Measurements from ENCODE around the gene EFCAB6. TPM values are rescaled to one million over a fixed set of nuclear protein-coding genes. Genes with fewer than 3 reads are reported as not detected.

EFCAB6 gene
- total and polyA plus RNA-seq, 2 donors (not counting 3 experiments of a cell fraction or from before 2014, with no cell fraction given), result 0.07 to 0.31 TPM

DNA sequence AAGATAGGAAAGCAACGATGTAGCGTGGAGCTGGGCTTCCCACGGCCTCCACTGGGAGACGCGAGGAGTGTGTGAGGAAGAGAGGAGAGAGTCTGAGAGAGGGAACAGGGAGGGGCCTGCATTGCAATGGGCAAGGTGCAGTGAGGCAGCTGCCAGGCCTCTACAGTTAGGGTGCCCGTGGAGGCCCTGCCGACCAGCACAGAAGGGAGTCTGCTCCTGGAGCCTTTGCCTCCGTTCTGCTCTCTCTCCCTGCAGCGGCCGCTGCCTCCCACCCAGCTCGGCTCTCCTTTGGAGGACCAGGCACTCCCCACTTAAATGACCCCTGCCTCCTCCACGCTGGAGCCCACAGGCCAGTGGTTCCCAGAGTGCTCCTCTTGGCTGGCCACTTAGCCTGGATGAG, 181.7 kb downstream of the EFCAB6 start:
- dilution Hi-C loops (cut with MboI; ENCODE audit: extremely low pct_ligation_motif_present, low sequenced_read_pairs), result no loop called here
- CTCF ChIA-PET, result no interaction called here
- FAIRE-seq (no peak), DNase-seq (ENCODE audit: low read depth, low spot score) (no peak)
- intact Hi-C loops (cut with micrococcal nuclease), result no loop called here
- POLR2A ChIA-PET, result no interaction called here
- no peak overlapping the region for H3K4me2 ChIP-seq (ENCODE audit: insufficient read depth, low read length)
- TF ChIP-seq POLR2A (IDR thresholded peaks at IDR 0.05; ENCODE audit: low read depth, low read length), result no peak
- TF ChIP-seq, protein P1, sequence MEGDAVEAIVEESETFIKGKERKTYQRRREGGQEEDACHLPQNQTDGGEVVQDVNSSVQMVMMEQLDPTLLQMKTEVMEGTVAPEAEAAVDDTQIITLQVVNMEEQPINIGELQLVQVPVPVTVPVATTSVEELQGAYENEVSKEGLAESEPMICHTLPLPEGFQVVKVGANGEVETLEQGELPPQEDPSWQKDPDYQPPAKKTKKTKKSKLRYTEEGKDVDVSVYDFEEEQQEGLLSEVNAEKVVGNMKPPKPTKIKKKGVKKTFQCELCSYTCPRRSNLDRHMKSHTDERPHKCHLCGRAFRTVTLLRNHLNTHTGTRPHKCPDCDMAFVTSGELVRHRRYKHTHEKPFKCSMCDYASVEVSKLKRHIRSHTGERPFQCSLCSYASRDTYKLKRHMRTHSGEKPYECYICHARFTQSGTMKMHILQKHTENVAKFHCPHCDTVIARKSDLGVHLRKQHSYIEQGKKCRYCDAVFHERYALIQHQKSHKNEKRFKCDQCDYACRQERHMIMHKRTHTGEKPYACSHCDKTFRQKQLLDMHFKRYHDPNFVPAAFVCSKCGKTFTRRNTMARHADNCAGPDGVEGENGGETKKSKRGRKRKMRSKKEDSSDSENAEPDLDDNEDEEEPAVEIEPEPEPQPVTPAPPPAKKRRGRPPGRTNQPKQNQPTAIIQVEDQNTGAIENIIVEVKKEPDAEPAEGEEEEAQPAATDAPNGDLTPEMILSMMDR (IDR thresholded peaks at IDR 0.05; ENCODE audit: extremely low read depth in 1 of 2, insufficient read depth in 1 of 2, low read depth in 1 of 2, low read length in 2 of 2), result no peak
- TF ChIP-seq MYC (IDR thresholded peaks at IDR 0.05; ENCODE audit: low read depth, low read length), result no peak
- TF ChIP-seq POLR2AphosphoS5 (IDR thresholded peaks at IDR 0.05; ENCODE audit: insufficient read depth, low read depth, low read length), result no peak
- TF ChIP-seq EZH2 (IDR thresholded peaks at IDR 0.05; ENCODE audit: borderline replicate concordance, low read depth, low read length, severe bottlenecking), result no peak
- no peak for TF ChIP-seq JUN (IDR thresholded peaks at IDR 0.05; ENCODE audit: borderline replicate concordance, insufficient read depth, insufficient read length, low read depth)
- TF ChIP-seq GATA2 (IDR thresholded peaks at IDR 0.05; ENCODE audit: insufficient read depth, insufficient read length, low read depth, low read length), result no peak
- no peak for TF ChIP-seq FOS (IDR thresholded peaks at IDR 0.05; ENCODE audit: borderline replicate concordance, insufficient read depth, low read length)
- TF ChIP-seq, protein P2, sequence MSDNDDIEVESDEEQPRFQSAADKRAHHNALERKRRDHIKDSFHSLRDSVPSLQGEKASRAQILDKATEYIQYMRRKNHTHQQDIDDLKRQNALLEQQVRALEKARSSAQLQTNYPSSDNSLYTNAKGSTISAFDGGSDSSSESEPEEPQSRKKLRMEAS (IDR thresholded peaks at IDR 0.05; ENCODE audit: insufficient read depth, insufficient read length), result no peak
- no peaks in the 10 kb centered on the region for H3K4me1 ChIP-seq (ENCODE audit: control insufficient read depth, extremely low read depth, insufficient read depth, low read length)
- no peaks in the 10 kb centered on the region for H4K20me1 ChIP-seq (replicated peaks; ENCODE audit: control insufficient read depth, extremely low read depth, insufficient read depth, low read length)
- H3K9me1 ChIP-seq (replicated peaks; ENCODE audit: control insufficient read depth, extremely low read depth, insufficient read depth, low read length), result no peaks in the 10 kb centered on the region
- no peaks in the 10 kb centered on the region for H3K79me2 ChIP-seq (ENCODE audit: control insufficient read depth, insufficient read depth, low read length)
- H2AFZ ChIP-seq (ENCODE audit: low read depth, low read length), result no peak overlapping the region
- H3K36me3 ChIP-seq (ENCODE audit: control insufficient read depth in 2 of 2, extremely low read depth in 1 of 2, insufficient read depth in 2 of 2, low read length in 2 of 2), result no peaks in the 10 kb centered on the region
- no peaks in the 10 kb centered on the region for H3K27me3 ChIP-seq (ENCODE audit: control insufficient read depth in 2 of 2, insufficient read depth in 2 of 2, low read length in 2 of 2)
- H3K9me3 ChIP-seq (replicated peaks; ENCODE audit: control insufficient read depth, insufficient read depth, low read length), result no peaks in the 10 kb centered on the region
- no peak overlapping the region for H3K4me3 ChIP-seq (replicated peaks in 1 of 3; ENCODE audit: insufficient read depth in 1 of 3, low read depth in 1 of 3, low read length in 3 of 3)
- H3K9ac ChIP-seq (replicated peaks; ENCODE audit: extremely low read depth, insufficient read depth, low read length), result no peak overlapping the region
- no TSS peak for BruUV-seq (replicated peaks)
- H3K27ac ChIP-seq (ENCODE audit: insufficient read depth, low read depth, low read length), result no peak overlapping the region

Data from endothelial cell of umbilical vein (primary cell).